Bronchial epithelial cell (primary cell): ENCODE measurements around the gene KLKB1. TPM values are rescaled to one million over a fixed set of nuclear protein-coding genes. Genes with fewer than 3 reads are reported as not detected.
"Not testable (repeated sequence)": the region's sequence is repeated elsewhere in the genome, so short reads cannot be mapped to it uniquely, and the experiment has no call there.

Experiments
- DNase-seq: peaks from one replicate; pipeline ENCODE4 v3.0.0-alpha.2; 2010; ENCODE audit warnings: low read depth
- FAIRE-seq: peaks from 2 replicates; lab custom pipeline; 2011; peaks lifted over from hg19 to GRCh38; lab: Jason Lieb, UNC
- H3K27me3 ChIP-seq: 2 replicates; pipeline ENCODE4 v1.5.1; 2011; ENCODE audit warnings: low read length; ENCODE audit not compliant: control insufficient read depth, insufficient read depth
- H3K36me3 ChIP-seq: 2 replicates; pipeline ENCODE4 v1.5.1; 2011; ENCODE audit warnings: low read length; ENCODE audit not compliant: control insufficient read depth, insufficient read depth
- H3K4me3 ChIP-seq: 2 replicates; pipeline ENCODE4 v1.5.1; 2011; ENCODE audit warnings: mild to moderate bottlenecking, low read depth, low read length, control low read depth
- CTCF ChIP-seq: IDR thresholded peaks from 2 replicates; pipeline ENCODE4 v1.5.1; 2011; ENCODE audit warnings: mild to moderate bottlenecking, moderate library complexity, low read length, control low read depth, inconsistent platforms; ENCODE audit not compliant: insufficient read depth, severe bottlenecking
- total RNA-seq: library from RNA; depleted of rRNA; stranded (reverse); fragments of >200 nt; gene quantifications from 2 replicates; pipeline ENCODE4 v1.2.1, GENCODE V29; 2014

KLKB1 gene
- total RNA-seq, 1 donor from 2014 or later: not detected

- Histone ChIP-seq H3K27me3 (no peaks in the 10 kb centered on the region), H3K4me3 (no peak overlapping the region)
- FAIRE-seq: no peak
Measured at GRCh38 chr4:186271081-186271678, 43.9 kb downstream of the KLKB1 start.

GRCh38 chr4:186272699-186273391, 45.5 kb downstream of the KLKB1 start:
- Histone ChIP-seq H3K4me3 (no peak overlapping the region), H3K36me3 (no peaks in the 10 kb centered on the region), H3K27me3 (no peaks in the 10 kb centered on the region)
- no peak for DNase-seq
- FAIRE-seq: no peak
- TF ChIP-seq CTCF: no peak

More at GRCh38 chr4:186271081-186271678, 43.9 kb downstream of the KLKB1 start:
- no peak for DNase-seq
- no peaks in the 10 kb centered on the region for H3K36me3 ChIP-seq
- no peak for TF ChIP-seq CTCF

- not testable (repeated sequence) for H3K36me3 ChIP-seq, FAIRE-seq, H3K27me3 ChIP-seq, H3K4me3 ChIP-seq, DNase-seq
Measured at GRCh38 chr4:186273392-186273789, 46.1 kb downstream of the KLKB1 start.

- no peaks in the 10 kb centered on the region for H3K36me3 ChIP-seq
Measured at GRCh38 chr4:186283311-186283710, 56.0 kb downstream of the KLKB1 start.

GRCh38 chr4:186285147-186285546, 57.8 kb downstream of the KLKB1 start:
- DNase-seq: no peak
- H3K36me3 ChIP-seq: no peaks in the 10 kb centered on the region
- no peak for TF ChIP-seq CTCF
- H3K4me3 ChIP-seq: no peak overlapping the region
- no peak for FAIRE-seq
- no peaks in the 10 kb centered on the region for H3K27me3 ChIP-seq

More at GRCh38 chr4:186283311-186283710, 56.0 kb downstream of the KLKB1 start:
- no peak for TF ChIP-seq CTCF
- Histone ChIP-seq H3K27me3 (no peaks in the 10 kb centered on the region), H3K4me3 (no peak overlapping the region)
- no peak for DNase-seq
- FAIRE-seq: no peak

GRCh38 chr4:186286581-186286980, 59.3 kb downstream of the KLKB1 start:
- Histone ChIP-seq H3K4me3 (no peak overlapping the region), H3K36me3 (no peaks in the 10 kb centered on the region), H3K27me3 (no peaks in the 10 kb centered on the region)
- no peak for DNase-seq
- no peak for FAIRE-seq
- no peak for TF ChIP-seq CTCF
